HepG2 (cell line): ENCODE measurements around the gene GAB3. TPM values are rescaled to one million over a fixed set of nuclear protein-coding genes. Genes with fewer than 3 reads are reported as not detected.

ENCODE experiments used
- ATAC-seq: fragments of 200-7000 bp; cut with Tn5 transposase; 3 replicates; pipeline ENCODE4 v1.9.1; 2020; ENCODE audit warnings: mild to moderate bottlenecking, moderate library complexity
- BruUV-seq: library from RNA; stranded (reverse); fragments of 400-500 nt; replicated peaks from 2 replicates; lab custom pipeline; 2021; lab: Mats Ljungman, UMichigan
- CTCF ChIA-PET: fragments of 300-600 bp; formaldehyde crosslinking; extraction: SDS; loops from one replicate; lab custom pipeline; 2021; ENCODE audit warnings: low total read pairs, inconsistent platforms, low intra/inter-chr PET ratio; lab: Yijun Ruan, JAX
- POLR2A ChIA-PET: fragments of 350-600 bp; sonication (Branson Sonifier 250); formaldehyde crosslinking; loops from one replicate; lab custom pipeline; 2020; ENCODE audit warnings: antibody characterized with exemption, inconsistent platforms; lab: Yijun Ruan, JAX
- DNase-seq: peaks from one replicate; pipeline ENCODE4 v3.0.0-alpha.2; 2015; ENCODE audit warnings: low spot score
- FAIRE-seq: peaks from 3 replicates; lab custom pipeline; 2011; peaks lifted over from hg19 to GRCh38; lab: Jason Lieb, UNC
- H2AFZ ChIP-seq: one replicate; pipeline ENCODE4 v1.6.1; 2011; ENCODE audit warnings: low read length, inconsistent platforms
- H3K27ac ChIP-seq: fragments of 300-600 bp; 3 replicates; pipeline ENCODE4 v1.8.0; 2011; ENCODE audit warnings: mixed run types, mild to moderate bottlenecking, mixed read lengths, low read length, inconsistent platforms; ENCODE audit not compliant: insufficient read depth; ENCODE audit errors: extremely low read length
- H3K27me3 ChIP-seq, 2 experiments: fragments of 200-600 bp in 1 of 2; 2 replicates in 1 of 2; 3 replicates in 1 of 2; pipeline versions ENCODE4 v1.6.0 to v1.8.0; 2011; ENCODE audit warnings: low read length in 2 of 2, mild to moderate bottlenecking in 2 of 2, moderate library complexity in 2 of 2, inconsistent platforms in 1 of 2; ENCODE audit not compliant: insufficient read depth in 2 of 2, control insufficient read depth in 1 of 2
- H3K36me3 ChIP-seq, 2 experiments: fragments of 200-600 bp in 1 of 2; replicated peaks in 1 of 2; 2 replicates in 1 of 2; 3 replicates in 1 of 2; pipeline versions ENCODE4 v1.5.1 to v1.8.0; 2011; ENCODE audit warnings: low read length in 2 of 2, inconsistent platforms in 1 of 2; ENCODE audit not compliant: insufficient read depth in 2 of 2, control insufficient read depth in 1 of 2
- H3K4me1 ChIP-seq: 2 replicates; pipeline ENCODE4 v1.5.1; 2012; ENCODE audit warnings: low read length, inconsistent platforms; ENCODE audit not compliant: insufficient read depth
- H3K4me2 ChIP-seq: 2 replicates; pipeline ENCODE4 v1.6.0; 2011; ENCODE audit warnings: low read depth, low read length, inconsistent platforms
- H3K4me3 ChIP-seq, 3 experiments: fragments of 200-600 bp in 1 of 3; sonication (generic), shearing (Covaris generic) in 1 of 3; replicated peaks in 1 of 3; 2 replicates each; pipeline ENCODE4 v1.5.1; 2011 to 2016; ENCODE audit warnings: low read length in 3 of 3, inconsistent platforms in 2 of 3, low read depth in 2 of 3, mild to moderate bottlenecking in 2 of 3, control low read depth in 1 of 3, mixed read lengths in 1 of 3; ENCODE audit not compliant: insufficient read depth in 1 of 3
- H3K79me2 ChIP-seq: one replicate; pipeline ENCODE4 v1.6.1; 2011; ENCODE audit warnings: low read length, inconsistent platforms; ENCODE audit not compliant: insufficient read depth
- H3K9ac ChIP-seq: 2 replicates; pipeline ENCODE4 v1.6.0; 2011; ENCODE audit warnings: mild to moderate bottlenecking, low read depth, low read length, inconsistent platforms; ENCODE audit not compliant: insufficient read depth
- H3K9me3 ChIP-seq: 2 replicates; pipeline ENCODE4 v1.5.1; 2012; ENCODE audit warnings: mild to moderate bottlenecking, low read length
- H4K20me1 ChIP-seq: 2 replicates; pipeline ENCODE4 v1.6.0; 2011; ENCODE audit warnings: inconsistent platforms, mild to moderate bottlenecking, low read length, moderate library complexity; ENCODE audit not compliant: insufficient read depth
- MAFF ChIP-seq: IDR thresholded peaks from 2 replicates; pipeline ENCODE4 v1.6.1; 2011; ENCODE audit warnings: low read depth, low read length, improper control_type of control experiment
- MAFK ChIP-seq, 2 experiments: IDR thresholded peaks in 1 of 2; conservative IDR thresholded peaks in 1 of 2; 2 replicates each; pipeline ENCODE4 v1.6.1; 2011; ENCODE audit warnings: improper control_type of control experiment in 2 of 2, low read length in 2 of 2
- MEF2D ChIP-seq: sonication (generic); formaldehyde crosslinking; IDR thresholded peaks from 2 replicates; pipeline ENCODE4 v1.5.1; 2020; ENCODE audit warnings: mild to moderate bottlenecking, missing genetic modification reagents
- SAP130 ChIP-seq: IDR thresholded peaks from 2 replicates; pipeline ENCODE4 v1.6.1; 2016; ENCODE audit warnings: low read depth
- ZBTB7B ChIP-seq: sonication (generic); formaldehyde crosslinking; IDR thresholded peaks from 2 replicates; pipeline ENCODE4 v1.4.0; 2020; ENCODE audit warnings: missing genetic modification reagents
- WGBS: methylation state at CpG from one replicate; pipeline ENCODE4 v1.1.6; 2017; ENCODE audit warnings: low lambda C conversion rate; 5-methylcytosine and 5-hydroxymethylcytosine counted together
- in situ Hi-C: cut with HindIII; loops from 2 replicates; pipeline ENCODE4 v1.10.0; 2017; ENCODE audit warnings: low pct_unique_long_range_greater_than_20kb; ENCODE audit not compliant: extremely low pct_ligation_motif_present
- intact Hi-C: fragments of 100-400 bp; cut with micrococcal nuclease; formaldehyde crosslinking; loops from one replicate; pipeline ENCODE4 v1.10.0; 2022; ENCODE audit not compliant: unreplicated experiment
- polyA plus RNA-seq, 8 experiments: library from polyadenylated mRNA; depleted of rRNA in 3 of 8; stranded (reverse) in 7 of 8; unstranded in 1 of 8; fragments of >200 nt; fragmentation: Illumina TruSeq in 4 of 8; extraction: Trizol in 4 of 8; gene quantifications; 2 replicates each; pipeline versions ENCODE4 v1.2.1 to v1.2.3, GENCODE V29; 2011 to 2016; ENCODE audit warnings: low read depth in 4 of 8, missing spikeins in 1 of 8, mixed read lengths in 1 of 8; ENCODE audit not compliant: insufficient read depth in 1 of 8
- total RNA-seq, 5 experiments: library from RNA; depleted of rRNA; stranded (reverse); fragments of >200 nt; fragmentation: Illumina TruSeq; extraction: Trizol; gene quantifications; 2 replicates each; pipeline ENCODE4 v1.2.3, GENCODE V29; 2016; ENCODE audit warnings: low read depth in 1 of 5
- TF ChIP-seq, protein P1 (sequence below): sonication (generic); formaldehyde crosslinking; IDR thresholded peaks from 2 replicates; pipeline ENCODE4 v1.4.0; 2020; ENCODE audit warnings: missing genetic modification reagents

The GAB3 gene
- total and polyA plus RNA-seq, 2 of the 13 experiments (the other 11 are each of a cell fraction or from before 2014, with no cell fraction given) = not detected

DNA sequence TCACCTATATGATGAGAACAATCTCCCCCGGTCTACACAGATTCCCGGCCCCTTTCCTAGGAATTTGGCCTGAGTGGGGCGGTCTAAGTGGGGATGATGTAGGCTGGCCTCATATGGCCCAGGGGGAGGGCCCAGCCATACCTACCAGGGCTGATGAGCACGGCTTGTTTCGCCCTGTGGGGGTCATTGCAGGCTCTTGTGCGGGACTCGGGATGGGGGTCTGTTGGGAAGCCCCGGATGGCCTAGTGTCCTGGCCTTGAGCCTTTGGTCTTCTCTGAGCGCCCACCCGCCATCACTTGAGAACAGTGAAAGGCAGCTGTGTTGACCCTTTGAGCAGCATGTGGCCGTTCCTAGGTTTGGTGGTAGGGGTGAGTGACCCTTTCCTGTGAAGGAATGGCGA, 92.7 kb downstream of the GAB3 start (continued):
- TF ChIP-seq, protein P1, sequence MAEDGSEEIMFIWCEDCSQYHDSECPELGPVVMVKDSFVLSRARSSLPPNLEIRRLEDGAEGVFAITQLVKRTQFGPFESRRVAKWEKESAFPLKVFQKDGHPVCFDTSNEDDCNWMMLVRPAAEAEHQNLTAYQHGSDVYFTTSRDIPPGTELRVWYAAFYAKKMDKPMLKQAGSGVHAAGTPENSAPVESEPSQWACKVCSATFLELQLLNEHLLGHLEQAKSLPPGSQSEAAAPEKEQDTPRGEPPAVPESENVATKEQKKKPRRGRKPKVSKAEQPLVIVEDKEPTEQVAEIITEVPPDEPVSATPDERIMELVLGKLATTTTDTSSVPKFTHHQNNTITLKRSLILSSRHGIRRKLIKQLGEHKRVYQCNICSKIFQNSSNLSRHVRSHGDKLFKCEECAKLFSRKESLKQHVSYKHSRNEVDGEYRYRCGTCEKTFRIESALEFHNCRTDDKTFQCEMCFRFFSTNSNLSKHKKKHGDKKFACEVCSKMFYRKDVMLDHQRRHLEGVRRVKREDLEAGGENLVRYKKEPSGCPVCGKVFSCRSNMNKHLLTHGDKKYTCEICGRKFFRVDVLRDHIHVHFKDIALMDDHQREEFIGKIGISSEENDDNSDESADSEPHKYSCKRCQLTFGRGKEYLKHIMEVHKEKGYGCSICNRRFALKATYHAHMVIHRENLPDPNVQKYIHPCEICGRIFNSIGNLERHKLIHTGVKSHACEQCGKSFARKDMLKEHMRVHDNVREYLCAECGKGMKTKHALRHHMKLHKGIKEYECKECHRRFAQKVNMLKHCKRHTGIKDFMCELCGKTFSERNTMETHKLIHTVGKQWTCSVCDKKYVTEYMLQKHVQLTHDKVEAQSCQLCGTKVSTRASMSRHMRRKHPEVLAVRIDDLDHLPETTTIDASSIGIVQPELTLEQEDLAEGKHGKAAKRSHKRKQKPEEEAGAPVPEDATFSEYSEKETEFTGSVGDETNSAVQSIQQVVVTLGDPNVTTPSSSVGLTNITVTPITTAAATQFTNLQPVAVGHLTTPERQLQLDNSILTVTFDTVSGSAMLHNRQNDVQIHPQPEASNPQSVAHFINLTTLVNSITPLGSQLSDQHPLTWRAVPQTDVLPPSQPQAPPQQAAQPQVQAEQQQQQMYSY (CRISPR knock-in tag) = no peak
- no peak for TF ChIP-seq MEF2D (CRISPR knock-in tag)
- TF ChIP-seq, all 625 proteins: peak for 0

DNA sequence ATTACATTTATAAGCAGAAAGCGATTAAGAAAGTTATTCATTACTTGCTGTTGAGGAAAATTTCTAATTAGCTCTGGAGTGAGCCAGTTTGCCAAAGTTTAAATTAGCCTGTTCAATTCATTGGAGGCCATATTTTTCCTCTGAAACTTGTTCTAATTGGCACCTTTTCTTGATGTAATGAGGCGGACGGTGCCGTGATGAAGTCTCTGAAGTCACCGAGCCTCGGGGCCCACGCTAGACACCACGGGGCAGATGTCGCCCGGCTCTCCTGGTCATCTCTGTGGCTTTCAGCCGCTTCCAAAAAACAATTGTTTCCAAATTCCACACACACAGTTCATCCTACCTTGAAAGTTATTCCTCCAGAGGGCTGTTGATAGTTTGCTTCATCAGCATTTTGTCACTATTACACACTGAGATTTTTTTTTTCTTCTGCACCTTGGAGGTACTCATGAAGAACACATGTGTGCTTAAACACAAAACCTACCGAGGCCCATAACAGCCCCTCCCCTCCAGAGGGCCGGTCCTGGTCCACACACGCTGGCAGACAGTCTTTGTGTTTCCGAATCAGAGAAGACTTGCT, 93.6 kb downstream of the GAB3 start:
- Histone ChIP-seq H3K4me3 (no peak overlapping the region), H4K20me1 (no peaks in the 10 kb centered on the region), H3K4me2 (no peak overlapping the region), H3K79me2 (no peaks in the 10 kb centered on the region), H3K9ac (no peak overlapping the region), H3K27ac (no peak overlapping the region), H3K4me1 (no peaks in the 10 kb centered on the region), H2AFZ (no peak overlapping the region), H3K9me3 (no peaks in the 10 kb centered on the region), H3K27me3 (no peaks in the 10 kb centered on the region; a peak in 1 of 5 replicates), H3K36me3 (no peaks in the 10 kb centered on the region)
- in situ Hi-C loops = no loop called here
- ATAC-seq (no peak), DNase-seq (no peak), FAIRE-seq (no peak)
- intact Hi-C loops = no loop called here
- BruUV-seq = no TSS peak
- WGBS = 20% methylated on average over 15 of the region's 15 CpGs
- CTCF ChIA-PET = no interaction called here
- POLR2A ChIA-PET = no interaction called here
- TF ChIP-seq MAFK (conservative IDR thresholded peaks at IDR 0.05 in 1 of 2, IDR thresholded peaks at IDR 0.05 in 1 of 2; ENCODE audit: low read length in 2 of 2) = peak; percentile 16 to 72; a peak in 2 of 4 replicates
- peak; percentile 58 for TF ChIP-seq MAFF
- TF ChIP-seq ZBTB7B = no peak
- TF ChIP-seq SAP130 (CRISPR knock-in tag) = no peak
